Neural cell (in vitro differentiated cells): Measurements from ENCODE around the gene COL23A1.

Source experiments
- EP300 ChIP-seq: fragments of 450-650 bp; conservative IDR thresholded peaks from 2 replicates; pipeline ENCODE4 v1.6.1; 2014; ENCODE audit warnings: antibody characterized with exemption, mild to moderate bottlenecking, moderate library complexity; ENCODE audit not compliant: poor library complexity, severe bottlenecking
- EZH2 ChIP-seq: fragments of 200-600, 300-800 bp; shearing (Covaris generic), sonication (generic); IDR thresholded peaks from 2 replicates; pipeline ENCODE4 v1.6.1; 2014; ENCODE audit warnings: antibody characterized with exemption, low read length, borderline replicate concordance, mild to moderate bottlenecking; ENCODE audit not compliant: insufficient read depth, poor library complexity, severe bottlenecking
- POLR2AphosphoS5 ChIP-seq: IDR thresholded peaks from 2 replicates; pipeline ENCODE4 v1.6.1; 2012
- RAD21 ChIP-seq: fragments of 450-650 bp; conservative IDR thresholded peaks from 2 replicates; pipeline ENCODE4 v1.6.1; 2014; ENCODE audit warnings: antibody characterized with exemption, mild to moderate bottlenecking, moderate library complexity
- SMC3 ChIP-seq: fragments of 450-650 bp; conservative IDR thresholded peaks from 2 replicates; pipeline ENCODE4 v1.6.1; 2014; ENCODE audit warnings: antibody characterized with exemption, mild to moderate bottlenecking, moderate library complexity; ENCODE audit not compliant: poor library complexity
- TAF1 ChIP-seq: IDR thresholded peaks from 2 replicates; pipeline ENCODE4 v1.6.1; 2012; ENCODE audit warnings: low read depth
- TF ChIP-seq, protein P1 (sequence below): IDR thresholded peaks from 2 replicates; pipeline ENCODE4 v1.6.1; 2012; ENCODE audit warnings: borderline replicate concordance
- TF ChIP-seq, protein P2 (sequence below): fragments of 450-650 bp; IDR thresholded peaks from 2 replicates; pipeline ENCODE4 v1.5.1; 2014; ENCODE audit warnings: antibody characterized with exemption, mild to moderate bottlenecking, moderate library complexity; ENCODE audit not compliant: poor library complexity, severe bottlenecking

DNA sequence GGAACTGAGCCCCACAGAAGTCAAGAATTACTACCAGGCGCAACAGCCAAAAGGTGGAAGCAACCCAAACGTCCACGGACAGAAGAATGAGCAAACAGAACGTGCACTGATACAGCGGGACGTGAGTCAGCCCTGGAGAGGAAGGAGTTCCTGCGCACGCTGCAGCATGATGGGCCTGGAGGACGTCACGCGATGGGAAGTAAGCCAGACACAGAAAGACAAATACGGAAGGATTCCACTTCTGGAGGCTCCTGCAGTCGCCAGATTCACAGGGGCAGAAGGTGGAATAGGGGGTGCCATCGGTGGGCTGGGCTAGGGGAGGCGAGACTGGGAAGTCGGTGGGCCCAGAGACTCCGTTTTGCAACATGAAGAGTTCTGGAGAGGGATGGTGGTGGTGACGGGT lies 277.3 kb downstream of the COL23A1 start:
- TF ChIP-seq, protein P1, sequence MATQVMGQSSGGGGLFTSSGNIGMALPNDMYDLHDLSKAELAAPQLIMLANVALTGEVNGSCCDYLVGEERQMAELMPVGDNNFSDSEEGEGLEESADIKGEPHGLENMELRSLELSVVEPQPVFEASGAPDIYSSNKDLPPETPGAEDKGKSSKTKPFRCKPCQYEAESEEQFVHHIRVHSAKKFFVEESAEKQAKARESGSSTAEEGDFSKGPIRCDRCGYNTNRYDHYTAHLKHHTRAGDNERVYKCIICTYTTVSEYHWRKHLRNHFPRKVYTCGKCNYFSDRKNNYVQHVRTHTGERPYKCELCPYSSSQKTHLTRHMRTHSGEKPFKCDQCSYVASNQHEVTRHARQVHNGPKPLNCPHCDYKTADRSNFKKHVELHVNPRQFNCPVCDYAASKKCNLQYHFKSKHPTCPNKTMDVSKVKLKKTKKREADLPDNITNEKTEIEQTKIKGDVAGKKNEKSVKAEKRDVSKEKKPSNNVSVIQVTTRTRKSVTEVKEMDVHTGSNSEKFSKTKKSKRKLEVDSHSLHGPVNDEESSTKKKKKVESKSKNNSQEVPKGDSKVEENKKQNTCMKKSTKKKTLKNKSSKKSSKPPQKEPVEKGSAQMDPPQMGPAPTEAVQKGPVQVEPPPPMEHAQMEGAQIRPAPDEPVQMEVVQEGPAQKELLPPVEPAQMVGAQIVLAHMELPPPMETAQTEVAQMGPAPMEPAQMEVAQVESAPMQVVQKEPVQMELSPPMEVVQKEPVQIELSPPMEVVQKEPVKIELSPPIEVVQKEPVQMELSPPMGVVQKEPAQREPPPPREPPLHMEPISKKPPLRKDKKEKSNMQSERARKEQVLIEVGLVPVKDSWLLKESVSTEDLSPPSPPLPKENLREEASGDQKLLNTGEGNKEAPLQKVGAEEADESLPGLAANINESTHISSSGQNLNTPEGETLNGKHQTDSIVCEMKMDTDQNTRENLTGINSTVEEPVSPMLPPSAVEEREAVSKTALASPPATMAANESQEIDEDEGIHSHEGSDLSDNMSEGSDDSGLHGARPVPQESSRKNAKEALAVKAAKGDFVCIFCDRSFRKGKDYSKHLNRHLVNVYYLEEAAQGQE: no peak
- TF ChIP-seq, protein P2, sequence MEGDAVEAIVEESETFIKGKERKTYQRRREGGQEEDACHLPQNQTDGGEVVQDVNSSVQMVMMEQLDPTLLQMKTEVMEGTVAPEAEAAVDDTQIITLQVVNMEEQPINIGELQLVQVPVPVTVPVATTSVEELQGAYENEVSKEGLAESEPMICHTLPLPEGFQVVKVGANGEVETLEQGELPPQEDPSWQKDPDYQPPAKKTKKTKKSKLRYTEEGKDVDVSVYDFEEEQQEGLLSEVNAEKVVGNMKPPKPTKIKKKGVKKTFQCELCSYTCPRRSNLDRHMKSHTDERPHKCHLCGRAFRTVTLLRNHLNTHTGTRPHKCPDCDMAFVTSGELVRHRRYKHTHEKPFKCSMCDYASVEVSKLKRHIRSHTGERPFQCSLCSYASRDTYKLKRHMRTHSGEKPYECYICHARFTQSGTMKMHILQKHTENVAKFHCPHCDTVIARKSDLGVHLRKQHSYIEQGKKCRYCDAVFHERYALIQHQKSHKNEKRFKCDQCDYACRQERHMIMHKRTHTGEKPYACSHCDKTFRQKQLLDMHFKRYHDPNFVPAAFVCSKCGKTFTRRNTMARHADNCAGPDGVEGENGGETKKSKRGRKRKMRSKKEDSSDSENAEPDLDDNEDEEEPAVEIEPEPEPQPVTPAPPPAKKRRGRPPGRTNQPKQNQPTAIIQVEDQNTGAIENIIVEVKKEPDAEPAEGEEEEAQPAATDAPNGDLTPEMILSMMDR: no peak
- TF ChIP-seq TAF1: no peak
- TF ChIP-seq SMC3: no peak
- TF ChIP-seq RAD21: no peak
- no peak for TF ChIP-seq POLR2AphosphoS5
- TF ChIP-seq EP300: no peak
- no peak for TF ChIP-seq EZH2
